ENCODE measurements around the gene TBCK.

TBCK gene

DNA sequence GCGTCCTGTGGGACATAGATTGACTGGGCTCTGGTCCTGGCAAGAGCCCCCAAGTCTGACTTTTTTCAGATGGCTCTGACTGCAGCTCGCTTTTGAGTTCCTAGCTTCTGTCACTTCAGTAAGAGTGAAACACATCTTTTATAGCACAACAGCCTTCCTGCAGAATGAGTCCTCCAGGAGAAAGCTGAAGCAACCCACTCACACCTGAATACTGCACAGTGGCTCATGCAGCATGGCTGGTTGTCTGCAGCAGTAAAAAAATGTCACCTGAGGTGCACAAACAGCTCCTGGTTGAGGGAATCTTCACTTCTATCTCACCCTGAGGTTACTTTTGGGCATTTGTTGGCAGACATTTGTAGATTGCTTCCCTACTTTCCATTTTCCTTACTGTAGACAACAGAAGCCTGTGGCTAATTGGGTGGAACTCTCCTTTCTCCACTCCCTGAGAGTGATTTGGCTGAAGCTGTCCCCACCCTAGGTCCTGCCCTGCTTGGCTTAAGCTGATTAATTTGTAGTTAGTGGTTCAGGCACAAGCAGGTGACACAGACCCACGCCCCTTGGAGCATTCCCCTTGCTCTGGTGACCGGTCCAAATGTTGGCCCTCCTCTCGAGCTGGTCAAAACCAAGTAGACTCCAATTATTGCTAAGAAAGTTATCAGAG, 321.0 kb downstream of the TBCK start:
- H3K79me2 ChIP-seq (ENCODE audit: insufficient read depth, low read depth) = no peaks in the 10 kb centered on the region
- no peak overlapping the region for H3K27ac ChIP-seq
- H3K4me2 ChIP-seq = no peak overlapping the region
- H3K4me3 ChIP-seq (IDR thresholded peaks at IDR 0.05; ENCODE audit: insufficient read depth, low read depth, low read length) = no peak overlapping the region
- no peaks in the 10 kb centered on the region for H3K27me3 ChIP-seq (ENCODE audit: insufficient read depth, low read depth)
- TF ChIP-seq, protein P1, sequence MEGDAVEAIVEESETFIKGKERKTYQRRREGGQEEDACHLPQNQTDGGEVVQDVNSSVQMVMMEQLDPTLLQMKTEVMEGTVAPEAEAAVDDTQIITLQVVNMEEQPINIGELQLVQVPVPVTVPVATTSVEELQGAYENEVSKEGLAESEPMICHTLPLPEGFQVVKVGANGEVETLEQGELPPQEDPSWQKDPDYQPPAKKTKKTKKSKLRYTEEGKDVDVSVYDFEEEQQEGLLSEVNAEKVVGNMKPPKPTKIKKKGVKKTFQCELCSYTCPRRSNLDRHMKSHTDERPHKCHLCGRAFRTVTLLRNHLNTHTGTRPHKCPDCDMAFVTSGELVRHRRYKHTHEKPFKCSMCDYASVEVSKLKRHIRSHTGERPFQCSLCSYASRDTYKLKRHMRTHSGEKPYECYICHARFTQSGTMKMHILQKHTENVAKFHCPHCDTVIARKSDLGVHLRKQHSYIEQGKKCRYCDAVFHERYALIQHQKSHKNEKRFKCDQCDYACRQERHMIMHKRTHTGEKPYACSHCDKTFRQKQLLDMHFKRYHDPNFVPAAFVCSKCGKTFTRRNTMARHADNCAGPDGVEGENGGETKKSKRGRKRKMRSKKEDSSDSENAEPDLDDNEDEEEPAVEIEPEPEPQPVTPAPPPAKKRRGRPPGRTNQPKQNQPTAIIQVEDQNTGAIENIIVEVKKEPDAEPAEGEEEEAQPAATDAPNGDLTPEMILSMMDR (conservative IDR thresholded peaks at IDR 0.05; ENCODE audit: low read depth, low read length) = no peak
- H4K20me1 ChIP-seq (ENCODE audit: insufficient read depth) = no peaks in the 10 kb centered on the region
- H2AFZ ChIP-seq (ENCODE audit: low read depth) = no peak overlapping the region
- H3K4me1 ChIP-seq (ENCODE audit: low read depth, poor library complexity, severe bottlenecking) = no peaks in the 10 kb centered on the region
- H3K9ac ChIP-seq = no peak overlapping the region
- no peaks in the 10 kb centered on the region for H3K36me3 ChIP-seq (ENCODE audit: insufficient read depth)

DNA sequence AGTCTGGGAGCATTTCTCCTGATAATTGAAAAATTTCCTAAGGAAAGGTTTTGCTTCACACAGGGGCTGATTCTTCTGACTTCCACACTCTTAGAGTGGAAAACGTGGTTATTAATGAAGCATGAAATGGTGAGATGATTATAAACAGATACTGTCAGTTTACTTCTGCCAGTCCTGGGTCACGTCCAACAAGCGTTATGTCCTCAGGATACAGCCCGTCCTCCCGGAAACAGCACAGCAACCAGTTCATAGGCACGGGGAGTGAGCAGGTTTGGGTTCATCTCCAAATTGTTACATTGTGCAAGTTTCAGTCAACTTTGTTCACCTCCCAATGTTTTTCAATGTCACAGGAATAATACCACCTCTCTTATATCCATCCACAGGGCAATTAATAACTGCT, 321.9 kb downstream of the TBCK start:
- Histone ChIP-seq H3K4me3 (IDR thresholded peaks at IDR 0.05; ENCODE audit: insufficient read depth, low read depth, low read length) (no peak overlapping the region), H2AFZ (ENCODE audit: low read depth) (no peak overlapping the region), H3K4me1 (ENCODE audit: low read depth, poor library complexity, severe bottlenecking) (no peaks in the 10 kb centered on the region), H3K9ac (no peak overlapping the region), H3K36me3 (ENCODE audit: insufficient read depth) (no peaks in the 10 kb centered on the region), H4K20me1 (ENCODE audit: insufficient read depth) (no peaks in the 10 kb centered on the region), H3K27me3 (ENCODE audit: insufficient read depth, low read depth) (no peaks in the 10 kb centered on the region), H3K4me2 (no peak overlapping the region), H3K27ac (no peak overlapping the region), H3K79me2 (ENCODE audit: insufficient read depth, low read depth) (no peaks in the 10 kb centered on the region)
- TF ChIP-seq, protein P1 (conservative IDR thresholded peaks at IDR 0.05; ENCODE audit: low read depth, low read length) = no peak

DNA sequence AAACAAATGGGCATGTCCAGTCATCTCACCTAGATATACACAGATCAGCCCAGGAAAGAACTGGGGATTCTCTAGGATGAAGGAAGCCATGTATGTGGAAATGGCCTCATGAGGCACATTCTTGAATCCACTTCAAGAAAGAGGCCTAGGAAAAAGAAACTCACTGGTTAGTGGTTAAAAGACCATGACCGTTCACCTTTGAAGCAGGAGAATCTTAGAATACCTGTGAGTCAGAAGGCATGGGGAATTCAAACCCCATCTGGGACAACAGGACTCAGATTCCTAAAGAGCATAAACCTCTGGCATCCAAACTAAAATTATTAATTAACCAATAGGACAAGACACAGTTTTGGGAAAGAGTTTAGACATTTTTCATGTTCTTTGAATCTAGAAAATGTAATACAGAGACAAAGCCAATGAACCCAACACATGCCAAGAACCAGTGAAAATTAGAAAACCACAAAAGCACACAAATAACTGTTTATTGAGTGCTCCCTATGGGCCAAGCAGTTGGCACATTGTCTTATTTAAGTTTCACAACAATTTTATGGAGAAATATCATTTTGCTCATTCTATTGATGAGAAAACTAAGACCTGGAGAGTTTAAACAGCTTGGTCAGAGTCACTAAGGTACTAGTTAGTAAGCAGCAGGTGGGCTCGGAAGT, 323.2 kb downstream of the TBCK start:
- H3K4me3 ChIP-seq (IDR thresholded peaks at IDR 0.05; ENCODE audit: insufficient read depth, low read depth, low read length) = no peak overlapping the region
- H3K36me3 ChIP-seq (ENCODE audit: insufficient read depth) = no peaks in the 10 kb centered on the region
- H3K27ac ChIP-seq = no peak overlapping the region
- H2AFZ ChIP-seq (ENCODE audit: low read depth) = no peak overlapping the region
- H3K9ac ChIP-seq = no peak overlapping the region
- H3K4me1 ChIP-seq (ENCODE audit: low read depth, poor library complexity, severe bottlenecking) = no peaks in the 10 kb centered on the region
- H3K27me3 ChIP-seq (ENCODE audit: insufficient read depth, low read depth) = no peaks in the 10 kb centered on the region
- H3K79me2 ChIP-seq (ENCODE audit: insufficient read depth, low read depth) = no peaks in the 10 kb centered on the region
- no peaks in the 10 kb centered on the region for H4K20me1 ChIP-seq (ENCODE audit: insufficient read depth)
- TF ChIP-seq, protein P1 (conservative IDR thresholded peaks at IDR 0.05; ENCODE audit: low read depth, low read length) = no peak
- no peak overlapping the region for H3K4me2 ChIP-seq

DNA sequence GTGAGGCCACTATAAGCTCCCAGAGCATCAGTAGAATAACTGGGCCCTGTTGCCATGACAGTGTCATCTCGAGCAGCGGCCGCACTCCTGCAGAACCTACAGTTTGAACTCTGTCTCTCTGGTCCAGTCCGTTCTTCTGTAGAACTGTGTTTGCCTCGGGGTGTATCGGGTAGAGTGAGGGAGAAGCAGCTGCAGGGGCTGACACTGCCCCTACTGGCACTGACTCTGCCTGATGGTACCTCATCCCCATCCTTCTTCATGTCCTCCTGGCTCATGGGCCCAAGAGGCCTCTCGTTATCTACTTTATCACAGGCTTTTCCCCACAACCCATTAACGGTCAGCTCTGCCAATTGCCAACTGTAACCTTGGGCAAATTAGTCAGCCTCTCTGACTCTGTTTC, 324.3 kb downstream of the TBCK start:
- Histone ChIP-seq H2AFZ (ENCODE audit: low read depth) (no peak overlapping the region), H4K20me1 (ENCODE audit: insufficient read depth) (no peaks in the 10 kb centered on the region), H3K27ac (no peak overlapping the region), H3K36me3 (ENCODE audit: insufficient read depth) (no peaks in the 10 kb centered on the region), H3K79me2 (ENCODE audit: insufficient read depth, low read depth) (no peaks in the 10 kb centered on the region), H3K4me2 (no peak overlapping the region), H3K9ac (no peak overlapping the region), H3K4me1 (ENCODE audit: low read depth, poor library complexity, severe bottlenecking) (no peaks in the 10 kb centered on the region), H3K4me3 (IDR thresholded peaks at IDR 0.05; ENCODE audit: insufficient read depth, low read depth, low read length) (no peak overlapping the region), H3K27me3 (ENCODE audit: insufficient read depth, low read depth) (no peaks in the 10 kb centered on the region)
- TF ChIP-seq, protein P1 (conservative IDR thresholded peaks at IDR 0.05; ENCODE audit: low read depth, low read length) = no peak

All from KMS-11 (cell line).